ENCODE data around the gene PACSIN3.

The PACSIN3 gene

GRCh38 chr11:47160753-47161133, 25.5 kb downstream of the PACSIN3 start:
- Histone ChIP-seq H3K9me2 (replicated peaks; ENCODE audit: insufficient read depth, low read length) (no peaks in the 10 kb centered on the region), H3K4me2 (ENCODE audit: low read depth, low read length) (no peak overlapping the region), H3K36me3 (replicated peaks; ENCODE audit: insufficient read depth, low read length) (no peaks in the 10 kb centered on the region; the same call in 1 of the 2 replicates), H4K20me1 (ENCODE audit: insufficient read depth, low read length) (no peaks in the 10 kb centered on the region), H3K79me2 (ENCODE audit: low read length) (no peaks in the 10 kb centered on the region), H2AFZ (ENCODE audit: low read length) (no peak overlapping the region), H3K27ac (ENCODE audit: low read length) (no peak overlapping the region), H3K4me1 (ENCODE audit: low read length) (no peaks in the 10 kb centered on the region), H3F3A (ENCODE audit: insufficient read depth, low read length) (0 out of 2 replicates have a peak, but pooled peaks cover 5% of the 10 kb centered on the region), H3K9ac (ENCODE audit: low read length) (no peak overlapping the region), H3K4me3 (ENCODE audit: low read length) (no peak overlapping the region), H3K9me3 (replicated peaks; ENCODE audit: insufficient read depth, low read length) (no peaks in the 10 kb centered on the region), H3K27me3 (replicated peaks; ENCODE audit: insufficient read depth, low read length) (no peaks in the 10 kb centered on the region)
- no peak for TF ChIP-seq EZH2phosphoT487 (IDR thresholded peaks at IDR 0.05; ENCODE audit: low read length)
- no peak for TF ChIP-seq EZH2 (optimal IDR thresholded peaks at IDR 0.05; ENCODE audit: low read depth, low read length)
- TF ChIP-seq CTCF (IDR thresholded peaks at IDR 0.05; ENCODE audit: low read length), result no peak
- DNase-seq, result no peak

- no peak for DNase-seq
- no peaks in the 10 kb centered on the region for H3K79me2 ChIP-seq (ENCODE audit: low read length)
- no peak overlapping the region for H2AFZ ChIP-seq (ENCODE audit: low read length)
- H3K36me3 ChIP-seq (replicated peaks; ENCODE audit: insufficient read depth, low read length), result no peaks in the 10 kb centered on the region
- no peaks in the 10 kb centered on the region for H3K27me3 ChIP-seq (replicated peaks; ENCODE audit: insufficient read depth, low read length)
- no peak overlapping the region for H3K9ac ChIP-seq (ENCODE audit: low read length)
- H3K4me1 ChIP-seq (ENCODE audit: low read length), result no peaks in the 10 kb centered on the region
- H4K20me1 ChIP-seq (ENCODE audit: insufficient read depth, low read length), result no peaks in the 10 kb centered on the region
- no peaks in the 10 kb centered on the region for H3K9me3 ChIP-seq (replicated peaks; ENCODE audit: insufficient read depth, low read length)
- H3K4me3 ChIP-seq (ENCODE audit: low read length), result no peak overlapping the region
- no peaks in the 10 kb centered on the region for H3K9me2 ChIP-seq (replicated peaks; ENCODE audit: insufficient read depth, low read length)
- H3K27ac ChIP-seq (ENCODE audit: low read length), result no peak overlapping the region
- TF ChIP-seq EZH2 (optimal IDR thresholded peaks at IDR 0.05; ENCODE audit: low read depth, low read length) (no peak), EZH2phosphoT487 (IDR thresholded peaks at IDR 0.05; ENCODE audit: low read length) (no peak)
- peaks cover 8% of the 10 kb centered on the region; the same call in 1 of the 2 replicates for H3F3A ChIP-seq (ENCODE audit: insufficient read depth, low read length)
- H3K4me2 ChIP-seq (ENCODE audit: low read depth, low read length), result no peak overlapping the region
Measured at GRCh38 chr11:47158242-47158641, 28.0 kb downstream of the PACSIN3 start.

- H3K27me3 ChIP-seq (replicated peaks; ENCODE audit: insufficient read depth, low read length), result no peaks in the 10 kb centered on the region
- H2AFZ ChIP-seq (ENCODE audit: low read length), result no peak overlapping the region
- no peak overlapping the region for H3K27ac ChIP-seq (ENCODE audit: low read length)
- no peak overlapping the region for H3K4me3 ChIP-seq (ENCODE audit: low read length)
- H3K9me2 ChIP-seq (replicated peaks; ENCODE audit: insufficient read depth, low read length), result no peaks in the 10 kb centered on the region
- H3F3A ChIP-seq (ENCODE audit: insufficient read depth, low read length), result peaks cover 9% of the 10 kb centered on the region; the same call in 1 of the 2 replicates
- H3K36me3 ChIP-seq (replicated peaks; ENCODE audit: insufficient read depth, low read length), result no peaks in the 10 kb centered on the region
- H3K9me3 ChIP-seq (replicated peaks; ENCODE audit: insufficient read depth, low read length), result no peaks in the 10 kb centered on the region
- no peaks in the 10 kb centered on the region for H3K4me1 ChIP-seq (ENCODE audit: low read length)
- no peak overlapping the region for H3K4me2 ChIP-seq (ENCODE audit: low read depth, low read length)
- TF ChIP-seq EZH2 (optimal IDR thresholded peaks at IDR 0.05; ENCODE audit: low read depth, low read length) (no peak), EZH2phosphoT487 (IDR thresholded peaks at IDR 0.05; ENCODE audit: low read length) (no peak), CTCF (IDR thresholded peaks at IDR 0.05; ENCODE audit: low read length) (no peak)
- no peak overlapping the region for H3K9ac ChIP-seq (ENCODE audit: low read length)
- H4K20me1 ChIP-seq (ENCODE audit: insufficient read depth, low read length), result no peaks in the 10 kb centered on the region
- DNase-seq, result no peak
- no peaks in the 10 kb centered on the region for H3K79me2 ChIP-seq (ENCODE audit: low read length)
Measured at GRCh38 chr11:47157805-47158204, 28.4 kb downstream of the PACSIN3 start.

- Histone ChIP-seq H3K4me1 (ENCODE audit: low read length) (no peaks in the 10 kb centered on the region), H3K36me3 (replicated peaks; ENCODE audit: insufficient read depth, low read length) (no peaks in the 10 kb centered on the region), H4K20me1 (ENCODE audit: insufficient read depth, low read length) (no peaks in the 10 kb centered on the region), H3K27me3 (replicated peaks; ENCODE audit: insufficient read depth, low read length) (no peaks in the 10 kb centered on the region), H3K4me3 (ENCODE audit: low read length) (no peak overlapping the region), H3F3A (ENCODE audit: insufficient read depth, low read length) (peaks cover 9% of the 10 kb centered on the region; the same call in 1 of the 2 replicates), H3K9me3 (replicated peaks; ENCODE audit: insufficient read depth, low read length) (no peaks in the 10 kb centered on the region), H3K4me2 (ENCODE audit: low read depth, low read length) (no peak overlapping the region), H3K9me2 (replicated peaks; ENCODE audit: insufficient read depth, low read length) (no peaks in the 10 kb centered on the region), H3K9ac (ENCODE audit: low read length) (no peak overlapping the region), H3K27ac (ENCODE audit: low read length) (no peak overlapping the region), H2AFZ (ENCODE audit: low read length) (no peak overlapping the region), H3K79me2 (ENCODE audit: low read length) (no peaks in the 10 kb centered on the region)
- no peak for DNase-seq
- TF ChIP-seq CTCF (IDR thresholded peaks at IDR 0.05; ENCODE audit: low read length) (no peak), EZH2 (optimal IDR thresholded peaks at IDR 0.05; ENCODE audit: low read depth, low read length) (no peak), EZH2phosphoT487 (IDR thresholded peaks at IDR 0.05; ENCODE audit: low read length) (no peak)
Measured at GRCh38 chr11:47156951-47157350, 29.3 kb downstream of the PACSIN3 start.

All from MM.1S (cell line).